ENCODE results near the gene LYZL2. TPM values are rescaled to one million over a fixed set of nuclear protein-coding genes. Genes with fewer than 3 reads are reported as not detected.
"Not testable (repeated sequence)": the region's sequence is repeated elsewhere in the genome, so short reads cannot be mapped to it uniquely, and the experiment has no call there.

The LYZL2 gene
- total RNA-seq, 4 donors from 2014 or later, result not detected

DNA sequence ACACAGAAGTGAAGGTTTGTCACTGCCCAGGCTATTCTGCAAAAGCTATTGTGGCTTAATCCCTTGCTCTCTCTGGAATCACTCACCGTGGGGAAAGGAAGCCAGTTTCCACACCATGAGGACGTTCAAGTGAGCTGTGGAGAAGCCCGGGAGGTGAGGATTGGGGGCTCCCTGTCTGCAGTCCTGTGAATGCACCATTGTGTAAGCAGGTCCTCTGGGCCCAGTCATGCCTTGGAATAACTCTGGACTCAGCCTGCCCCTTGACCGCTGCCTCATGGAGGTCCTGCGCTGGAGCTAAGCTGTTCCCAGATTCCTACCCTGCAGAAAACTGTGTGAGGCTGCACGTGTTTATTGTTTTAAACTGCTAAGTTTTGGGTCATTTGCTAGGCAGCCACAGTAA is 33.5 kb downstream of the LYZL2 start:
- H3K4me3 ChIP-seq, result no peak overlapping the region
- H3K27me3 ChIP-seq, result no peaks in the 10 kb centered on the region
- no peak overlapping the region for H3K27ac ChIP-seq
- no peaks in the 10 kb centered on the region for H3K36me3 ChIP-seq
- peak; percentile 24 to 26 for DNase-seq (ENCODE audit: low spot score in 2 of 2)
- H3K4me1 ChIP-seq, result no peaks in the 10 kb centered on the region
- no peak for TF ChIP-seq EP300 (IDR thresholded peaks at IDR 0.05)
- TF ChIP-seq, protein P1, sequence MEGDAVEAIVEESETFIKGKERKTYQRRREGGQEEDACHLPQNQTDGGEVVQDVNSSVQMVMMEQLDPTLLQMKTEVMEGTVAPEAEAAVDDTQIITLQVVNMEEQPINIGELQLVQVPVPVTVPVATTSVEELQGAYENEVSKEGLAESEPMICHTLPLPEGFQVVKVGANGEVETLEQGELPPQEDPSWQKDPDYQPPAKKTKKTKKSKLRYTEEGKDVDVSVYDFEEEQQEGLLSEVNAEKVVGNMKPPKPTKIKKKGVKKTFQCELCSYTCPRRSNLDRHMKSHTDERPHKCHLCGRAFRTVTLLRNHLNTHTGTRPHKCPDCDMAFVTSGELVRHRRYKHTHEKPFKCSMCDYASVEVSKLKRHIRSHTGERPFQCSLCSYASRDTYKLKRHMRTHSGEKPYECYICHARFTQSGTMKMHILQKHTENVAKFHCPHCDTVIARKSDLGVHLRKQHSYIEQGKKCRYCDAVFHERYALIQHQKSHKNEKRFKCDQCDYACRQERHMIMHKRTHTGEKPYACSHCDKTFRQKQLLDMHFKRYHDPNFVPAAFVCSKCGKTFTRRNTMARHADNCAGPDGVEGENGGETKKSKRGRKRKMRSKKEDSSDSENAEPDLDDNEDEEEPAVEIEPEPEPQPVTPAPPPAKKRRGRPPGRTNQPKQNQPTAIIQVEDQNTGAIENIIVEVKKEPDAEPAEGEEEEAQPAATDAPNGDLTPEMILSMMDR (IDR thresholded peaks at IDR 0.05), result no peak
- no peak for TF ChIP-seq POLR2A (IDR thresholded peaks at IDR 0.05)
- no peaks in the 10 kb centered on the region for H3K9me3 ChIP-seq
- 26 to 34% methylated on average over 6 of the region's 6 CpGs for WGBS, 2 donors

DNA sequence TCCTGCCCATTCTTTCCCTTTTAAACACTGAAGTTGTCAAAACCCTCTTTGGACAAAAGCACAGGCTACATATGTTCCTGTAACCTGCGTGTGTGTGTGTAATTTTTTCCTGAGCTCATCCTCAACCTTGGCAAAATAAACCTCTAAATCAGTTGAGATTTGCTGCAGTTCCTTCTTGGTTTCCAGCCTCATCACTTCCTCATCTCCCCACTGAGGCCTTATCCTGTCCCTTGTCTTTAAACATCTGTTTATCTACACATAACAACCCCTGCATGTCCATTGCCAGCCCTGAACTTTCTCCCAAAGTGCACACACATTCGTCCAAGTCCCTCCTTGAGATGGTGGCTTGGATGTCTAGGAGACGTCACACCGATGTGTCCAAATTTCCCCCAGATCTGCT is 35.5 kb downstream of the LYZL2 start:
- WGBS, 2 donors, result 78 to 80% methylated on average over 4 of the region's 4 CpGs
- Histone ChIP-seq H3K27ac (no peak overlapping the region), H3K4me1 (no peaks in the 10 kb centered on the region), H3K27me3 (no peaks in the 10 kb centered on the region), H3K36me3 (no peaks in the 10 kb centered on the region), H3K4me3 (no peak overlapping the region), H3K9me3 (no peaks in the 10 kb centered on the region)
- no peak for TF ChIP-seq POLR2A (IDR thresholded peaks at IDR 0.05)
- TF ChIP-seq EP300 (IDR thresholded peaks at IDR 0.05), result no peak
- TF ChIP-seq, protein P1 (IDR thresholded peaks at IDR 0.05), result no peak
- no peak for DNase-seq (ENCODE audit: low spot score in 2 of 2)

DNA sequence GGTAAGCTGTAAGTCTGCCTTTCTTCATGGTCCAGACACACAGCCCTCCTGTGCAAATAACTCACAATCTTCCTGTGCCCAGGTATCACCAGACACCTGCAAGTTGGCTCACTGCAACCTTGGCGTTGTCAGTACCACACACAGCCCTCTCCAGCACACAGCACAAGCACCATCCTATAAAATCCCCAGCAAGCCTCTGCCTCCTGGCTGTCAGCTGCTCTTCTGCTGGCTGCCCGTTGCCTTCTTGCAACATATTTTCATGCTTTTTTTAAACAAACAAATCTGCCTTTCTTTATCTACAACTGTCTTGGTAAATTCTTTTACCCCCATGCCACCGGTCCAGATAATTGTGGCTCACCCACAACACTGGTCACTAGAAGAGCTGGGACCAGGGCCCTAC is 36.8 kb downstream of the LYZL2 start:
- DNase-seq (ENCODE audit: low spot score in 2 of 2); H3K27ac ChIP-seq; H3K27me3 ChIP-seq; H3K9me3 ChIP-seq; H3K36me3 ChIP-seq; H3K4me3 ChIP-seq; H3K4me1 ChIP-seq: not testable (repeated sequence)
- WGBS, 2 donors, result 55 to 69% methylated on average over 3 of the region's 3 CpGs

DNA sequence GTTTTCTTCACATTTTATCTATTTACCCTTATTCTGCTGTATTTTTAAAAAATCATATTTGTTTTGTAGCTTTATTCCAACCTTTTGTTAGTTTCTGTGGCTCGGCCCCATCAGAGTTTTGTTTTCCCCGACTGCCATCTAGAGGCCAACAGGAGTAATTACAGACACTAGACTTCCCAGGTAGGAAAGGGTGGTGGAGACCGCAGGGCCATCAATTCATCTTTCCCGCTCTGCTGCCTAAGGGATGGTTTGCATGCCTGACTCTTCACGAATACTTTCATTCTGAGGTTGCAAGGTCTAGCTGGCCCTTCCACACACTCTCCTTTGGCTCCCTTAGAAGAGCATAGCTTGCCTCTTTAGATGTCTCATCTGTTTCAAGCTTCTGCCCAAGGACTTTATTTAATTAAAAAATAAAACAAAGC is 38.3 kb downstream of the LYZL2 start:
- no peaks in the 10 kb centered on the region for H3K9me3 ChIP-seq
- no peak overlapping the region for H3K27ac ChIP-seq
- no peaks in the 10 kb centered on the region for H3K36me3 ChIP-seq
- no peak overlapping the region for H3K4me3 ChIP-seq
- TF ChIP-seq EP300 (IDR thresholded peaks at IDR 0.05), result no peak
- TF ChIP-seq, protein P1 (IDR thresholded peaks at IDR 0.05), result peak; percentile 70 to 82 (median 73)
- no peak for TF ChIP-seq POLR2A (IDR thresholded peaks at IDR 0.05)
- H3K4me1 ChIP-seq, result peaks cover 0 to 9% (median 0%) of the 10 kb centered on the region in 4 donors
- WGBS, 2 donors, result 2 to 3% methylated on average over 5 of the region's 5 CpGs
- no peaks in the 10 kb centered on the region for H3K27me3 ChIP-seq
- peak in 1 of 2 donors; percentile 20 for DNase-seq (ENCODE audit: low spot score in 2 of 2)

DNA sequence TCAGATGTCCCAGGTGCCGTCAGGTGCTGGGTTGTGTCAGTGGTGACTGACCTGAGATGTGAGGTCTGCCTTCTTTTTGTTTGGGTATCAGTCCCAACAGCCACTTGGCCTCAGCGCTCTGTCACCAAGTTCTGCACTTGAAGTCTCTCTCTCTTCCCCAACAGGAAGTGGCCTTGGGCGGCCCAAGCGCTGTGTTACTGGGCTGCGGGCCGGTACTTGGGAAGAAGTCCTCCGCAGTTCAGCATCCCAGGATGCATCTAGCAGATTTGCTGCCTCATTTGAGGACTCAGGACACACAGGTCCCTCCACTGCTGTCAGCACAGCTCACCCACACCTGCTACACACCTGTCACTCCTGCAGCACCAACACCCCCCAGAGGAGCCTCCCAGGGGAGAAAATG is 40.1 kb downstream of the LYZL2 start:
- Histone ChIP-seq H3K4me1 (peaks cover 0 to 9% (median 0%) of the 10 kb centered on the region in 4 donors), H3K9me3 (no peaks in the 10 kb centered on the region), H3K4me3 (no peak overlapping the region), H3K27ac (no peak overlapping the region), H3K36me3 (no peaks in the 10 kb centered on the region), H3K27me3 (no peaks in the 10 kb centered on the region)
- no peak for TF ChIP-seq POLR2A (IDR thresholded peaks at IDR 0.05)
- TF ChIP-seq, protein P1 (IDR thresholded peaks at IDR 0.05), result no peak
- no peak for TF ChIP-seq EP300 (IDR thresholded peaks at IDR 0.05)
- WGBS, 2 donors, result 68 to 73% methylated on average over 7 of the region's 7 CpGs
- no peak for DNase-seq (ENCODE audit: low spot score in 2 of 2)

DNA sequence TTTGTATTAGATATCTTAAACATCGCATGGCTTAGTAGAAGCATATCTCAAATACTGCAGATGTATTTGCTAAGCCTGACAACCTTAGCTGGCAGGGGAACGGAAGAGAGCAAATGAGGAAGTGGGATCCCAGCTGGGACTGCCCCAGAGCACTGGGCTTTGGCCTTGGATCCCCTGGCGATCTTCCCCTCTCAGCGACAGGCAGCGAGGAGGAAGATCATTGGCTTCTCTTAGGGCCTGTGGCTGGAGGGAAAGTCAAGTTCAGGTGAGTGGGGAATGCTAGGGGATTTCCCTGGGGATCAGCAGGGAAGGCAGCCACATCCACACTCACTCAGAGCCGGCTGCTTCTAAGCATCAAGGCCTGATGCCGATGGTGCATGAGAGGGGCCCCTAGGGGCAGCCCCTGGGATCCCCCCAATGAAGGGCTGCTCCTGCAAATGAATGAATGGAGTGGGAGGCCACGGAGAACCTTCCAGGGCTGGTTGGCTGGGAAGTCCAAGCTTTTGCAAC is 42.0 kb downstream of the LYZL2 start:
- Histone ChIP-seq H3K4me1 (peaks cover 0 to 16% (median 10%) of the 10 kb centered on the region in 4 donors), H3K27ac (no peak overlapping the region), H3K36me3 (no peaks in the 10 kb centered on the region), H3K27me3 (no peaks in the 10 kb centered on the region), H3K4me3 (no peak overlapping the region), H3K9me3 (no peaks in the 10 kb centered on the region)
- 46 to 48% methylated on average over 8 of the region's 8 CpGs for WGBS, 2 donors
- TF ChIP-seq POLR2A (IDR thresholded peaks at IDR 0.05), result no peak
- TF ChIP-seq, protein P1 (IDR thresholded peaks at IDR 0.05), result no peak
- TF ChIP-seq EP300 (IDR thresholded peaks at IDR 0.05), result no peak
- peak in 1 of 2 donors; percentile 14 for DNase-seq (ENCODE audit: low spot score in 2 of 2)

Data from tibial nerve (tissue), 4 donors.